ENCODE data around the gene COL24A1. TPM values are rescaled to one million over a fixed set of nuclear protein-coding genes. Genes with fewer than 3 reads are reported as not detected.
A peak's percentile ranks its signal among the peaks of the same experiment; 100 is the strongest.

Gene COL24A1
- total RNA-seq = 3.7 TPM

GRCh38 chr1:86156566-86157455 lies at the start of gene COL24A1:
TSS of gene COL24A1 (minus strand) at chr1:86156772. CDS start at chr1:86156396, 376 bp downstream.
- Histone ChIP-seq H3K27ac (ENCODE audit: low read depth, low read length) (peak within 1 kb of the TSS; percentile 75), H3K4me1 (ENCODE audit: control insufficient read depth in 3 of 3, insufficient read depth in 3 of 3, low read length in 3 of 3) (peaks cover 12 to 16% (median 14%) of the 10 kb centered on the region in 3 donors), H3K27me3 (ENCODE audit: control insufficient read depth in 3 of 3, insufficient read depth in 3 of 3, low read length in 3 of 3) (peaks cover 0 to 7% (median 0%) of the 10 kb centered on the region in 3 donors), H3K4me3 (ENCODE audit: low read length in 3 of 3) (peak within 1 kb of the TSS; percentile 73 to 78 (median 77)), H3K9ac (ENCODE audit: low read depth in 1 of 3, low read length in 3 of 3) (peak within 1 kb of the TSS; percentile 64 to 78 (median 72)), H3K9me3 (ENCODE audit: control insufficient read depth in 3 of 3, low read length in 3 of 3) (no peaks in the 10 kb centered on the region), H3K36me3 (ENCODE audit: control insufficient read depth in 3 of 3, insufficient read depth in 3 of 3, low read length in 3 of 3) (no peaks in the 10 kb centered on the region)

- Histone ChIP-seq H3K36me3 (ENCODE audit: control insufficient read depth in 3 of 3, insufficient read depth in 3 of 3, low read length in 3 of 3) (no peaks in the 10 kb centered on the region), H3K9me3 (ENCODE audit: control insufficient read depth in 3 of 3, low read length in 3 of 3) (no peaks in the 10 kb centered on the region), H3K27me3 (ENCODE audit: control insufficient read depth in 3 of 3, insufficient read depth in 3 of 3, low read length in 3 of 3) (no peaks in the 10 kb centered on the region)
Measured at GRCh38 chr1:86205741-86206140, 49.2 kb upstream of the COL24A1 start.

GRCh38 chr1:86202552-86203340 lies 46.2 kb upstream of the COL24A1 start:
- H3K27me3 ChIP-seq (ENCODE audit: control insufficient read depth in 3 of 3, insufficient read depth in 3 of 3, low read length in 3 of 3) = no peaks in the 10 kb centered on the region
- no peaks in the 10 kb centered on the region for H3K4me1 ChIP-seq (ENCODE audit: control insufficient read depth in 3 of 3, insufficient read depth in 3 of 3, low read length in 3 of 3)
- no peak overlapping the region for H3K9ac ChIP-seq (ENCODE audit: low read depth in 1 of 3, low read length in 3 of 3)
- H3K4me3 ChIP-seq (ENCODE audit: low read length in 3 of 3) = no peak overlapping the region
- H3K36me3 ChIP-seq (ENCODE audit: control insufficient read depth in 3 of 3, insufficient read depth in 3 of 3, low read length in 3 of 3) = no peaks in the 10 kb centered on the region
- H3K9me3 ChIP-seq (ENCODE audit: control insufficient read depth in 3 of 3, low read length in 3 of 3) = no peaks in the 10 kb centered on the region
- no peak overlapping the region for H3K27ac ChIP-seq (ENCODE audit: low read depth, low read length)

More at GRCh38 chr1:86205741-86206140, 49.2 kb upstream of the COL24A1 start:
- H3K9ac ChIP-seq (ENCODE audit: low read depth in 1 of 3, low read length in 3 of 3) = no peak overlapping the region
- H3K27ac ChIP-seq (ENCODE audit: low read depth, low read length) = no peak overlapping the region
- H3K4me1 ChIP-seq (ENCODE audit: control insufficient read depth in 3 of 3, insufficient read depth in 3 of 3, low read length in 3 of 3) = no peaks in the 10 kb centered on the region
- no peak overlapping the region for H3K4me3 ChIP-seq (ENCODE audit: low read length in 3 of 3)

- no peak overlapping the region for H3K27ac ChIP-seq (ENCODE audit: low read depth, low read length)
- H3K9ac ChIP-seq (ENCODE audit: low read depth in 1 of 3, low read length in 3 of 3) = no peak overlapping the region
- no peaks in the 10 kb centered on the region for H3K9me3 ChIP-seq (ENCODE audit: control insufficient read depth in 3 of 3, low read length in 3 of 3)
- H3K36me3 ChIP-seq (ENCODE audit: control insufficient read depth in 3 of 3, insufficient read depth in 3 of 3, low read length in 3 of 3) = no peaks in the 10 kb centered on the region
- H3K4me1 ChIP-seq (ENCODE audit: control insufficient read depth in 3 of 3, insufficient read depth in 3 of 3, low read length in 3 of 3) = no peaks in the 10 kb centered on the region
- no peaks in the 10 kb centered on the region for H3K27me3 ChIP-seq (ENCODE audit: control insufficient read depth in 3 of 3, insufficient read depth in 3 of 3, low read length in 3 of 3)
- no peak overlapping the region for H3K4me3 ChIP-seq (ENCODE audit: low read length in 3 of 3)
Measured at GRCh38 chr1:86201311-86201710, 44.7 kb upstream of the COL24A1 start.

- Histone ChIP-seq H3K27me3 (ENCODE audit: control insufficient read depth in 3 of 3, insufficient read depth in 3 of 3, low read length in 3 of 3) (no peaks in the 10 kb centered on the region), H3K4me1 (ENCODE audit: control insufficient read depth in 3 of 3, insufficient read depth in 3 of 3, low read length in 3 of 3) (no peaks in the 10 kb centered on the region), H3K9ac (ENCODE audit: low read depth in 1 of 3, low read length in 3 of 3) (no peak overlapping the region), H3K4me3 (ENCODE audit: low read length in 3 of 3) (no peak overlapping the region), H3K27ac (ENCODE audit: low read depth, low read length) (no peak overlapping the region), H3K9me3 (ENCODE audit: control insufficient read depth in 3 of 3, low read length in 3 of 3) (no peaks in the 10 kb centered on the region), H3K36me3 (ENCODE audit: control insufficient read depth in 3 of 3, insufficient read depth in 3 of 3, low read length in 3 of 3) (no peaks in the 10 kb centered on the region)
Measured at GRCh38 chr1:86200901-86201300, 44.3 kb upstream of the COL24A1 start.

GRCh38 chr1:86197206-86197855 lies 40.8 kb upstream of the COL24A1 start:
- no peak overlapping the region for H3K27ac ChIP-seq (ENCODE audit: low read depth, low read length)
- H3K4me3 ChIP-seq (ENCODE audit: low read length in 3 of 3) = no peak overlapping the region
- no peaks in the 10 kb centered on the region for H3K9me3 ChIP-seq (ENCODE audit: control insufficient read depth in 3 of 3, low read length in 3 of 3)
- no peaks in the 10 kb centered on the region for H3K27me3 ChIP-seq (ENCODE audit: control insufficient read depth in 3 of 3, insufficient read depth in 3 of 3, low read length in 3 of 3)
- no peaks in the 10 kb centered on the region for H3K36me3 ChIP-seq (ENCODE audit: control insufficient read depth in 3 of 3, insufficient read depth in 3 of 3, low read length in 3 of 3)
- no peak overlapping the region for H3K9ac ChIP-seq (ENCODE audit: low read depth in 1 of 3, low read length in 3 of 3)
- no peaks in the 10 kb centered on the region for H3K4me1 ChIP-seq (ENCODE audit: control insufficient read depth in 3 of 3, insufficient read depth in 3 of 3, low read length in 3 of 3)

GRCh38 chr1:86195281-86195680 lies 38.7 kb upstream of the COL24A1 start:
- Histone ChIP-seq H3K4me1 (ENCODE audit: control insufficient read depth in 3 of 3, insufficient read depth in 3 of 3, low read length in 3 of 3) (no peaks in the 10 kb centered on the region), H3K36me3 (ENCODE audit: control insufficient read depth in 3 of 3, insufficient read depth in 3 of 3, low read length in 3 of 3) (no peaks in the 10 kb centered on the region), H3K9ac (ENCODE audit: low read depth in 1 of 3, low read length in 3 of 3) (no peak overlapping the region), H3K9me3 (ENCODE audit: control insufficient read depth in 3 of 3, low read length in 3 of 3) (no peaks in the 10 kb centered on the region), H3K27me3 (ENCODE audit: control insufficient read depth in 3 of 3, insufficient read depth in 3 of 3, low read length in 3 of 3) (no peaks in the 10 kb centered on the region), H3K4me3 (ENCODE audit: low read length in 3 of 3) (no peak overlapping the region), H3K27ac (ENCODE audit: low read depth, low read length) (no peak overlapping the region)

- H3K9me3 ChIP-seq (ENCODE audit: control insufficient read depth in 3 of 3, low read length in 3 of 3) = no peaks in the 10 kb centered on the region
- H3K9ac ChIP-seq (ENCODE audit: low read depth in 1 of 3, low read length in 3 of 3) = no peak overlapping the region
- no peak overlapping the region for H3K4me3 ChIP-seq (ENCODE audit: low read length in 3 of 3)
- H3K36me3 ChIP-seq (ENCODE audit: control insufficient read depth in 3 of 3, insufficient read depth in 3 of 3, low read length in 3 of 3) = no peaks in the 10 kb centered on the region
- no peaks in the 10 kb centered on the region for H3K27me3 ChIP-seq (ENCODE audit: control insufficient read depth in 3 of 3, insufficient read depth in 3 of 3, low read length in 3 of 3)
- H3K4me1 ChIP-seq (ENCODE audit: control insufficient read depth in 3 of 3, insufficient read depth in 3 of 3, low read length in 3 of 3) = no peaks in the 10 kb centered on the region
- H3K27ac ChIP-seq (ENCODE audit: low read depth, low read length) = no peak overlapping the region
Measured at GRCh38 chr1:86194491-86195034, 38.0 kb upstream of the COL24A1 start.

- Histone ChIP-seq H3K4me3 (ENCODE audit: low read length in 3 of 3) (no peak overlapping the region), H3K36me3 (ENCODE audit: control insufficient read depth in 3 of 3, insufficient read depth in 3 of 3, low read length in 3 of 3) (no peaks in the 10 kb centered on the region), H3K27me3 (ENCODE audit: control insufficient read depth in 3 of 3, insufficient read depth in 3 of 3, low read length in 3 of 3) (no peaks in the 10 kb centered on the region), H3K4me1 (ENCODE audit: control insufficient read depth in 3 of 3, insufficient read depth in 3 of 3, low read length in 3 of 3) (no peaks in the 10 kb centered on the region), H3K9me3 (ENCODE audit: control insufficient read depth in 3 of 3, low read length in 3 of 3) (no peaks in the 10 kb centered on the region), H3K9ac (ENCODE audit: low read depth in 1 of 3, low read length in 3 of 3) (no peak overlapping the region), H3K27ac (ENCODE audit: low read depth, low read length) (no peak overlapping the region)
Measured at GRCh38 chr1:86192417-86192816, 35.8 kb upstream of the COL24A1 start.
